GM23338 (cell line): Measurements from ENCODE around the gene TLE3. TPM values are rescaled to one million over a fixed set of nuclear protein-coding genes. Genes with fewer than 3 reads are reported as not detected.
A peak's percentile ranks its signal among the peaks of the same experiment; 100 is the strongest.

Experiments
- ATAC-seq: fragments of 200-7000 bp; cut with Tn5 transposase; 3 replicates; pipeline ENCODE4 v1.9.1; 2020
- DNase-seq: peaks from one replicate; pipeline ENCODE4 v3.0.0-alpha.2; 2015; ENCODE audit warnings: low spot score
- H2AFZ ChIP-seq: fragments of 200-600 bp; sonication (generic); 2 replicates; pipeline ENCODE4 v1.8.0; 2016; ENCODE audit warnings: antibody characterized with exemption, mild to moderate bottlenecking, moderate library complexity
- H3F3A ChIP-seq: fragments of 200-600 bp; sonication (generic); replicated peaks from 2 replicates; pipeline ENCODE4 v1.8.0; 2017; ENCODE audit warnings: antibody characterized with exemption, mixed run types, low read depth
- H3K27ac ChIP-seq: fragments of 200-600 bp; sonication (generic); 2 replicates; pipeline ENCODE4 v1.6.1; 2016; ENCODE audit warnings: low read depth
- H3K27me3 ChIP-seq: fragments of 200-600 bp; sonication (generic); 2 replicates; pipeline ENCODE4 v1.8.0; 2016; ENCODE audit warnings: mild to moderate bottlenecking, mixed run types, moderate library complexity; ENCODE audit not compliant: insufficient read depth
- H3K36me3 ChIP-seq: fragments of 200-600 bp; sonication (generic); 2 replicates; pipeline ENCODE4 v1.8.0; 2016; ENCODE audit warnings: mild to moderate bottlenecking; ENCODE audit not compliant: insufficient read depth
- H3K4me1 ChIP-seq: fragments of 200-600 bp; sonication (generic); 2 replicates; pipeline ENCODE4 v1.8.0; 2016; ENCODE audit warnings: mild to moderate bottlenecking, moderate library complexity; ENCODE audit not compliant: insufficient read depth
- H3K4me2 ChIP-seq: fragments of 200-600 bp; sonication (generic); 2 replicates; pipeline ENCODE4 v1.7.1; 2017; ENCODE audit warnings: mixed run types
- H3K4me3 ChIP-seq: fragments of 200-600 bp; sonication (generic); 2 replicates; pipeline ENCODE4 v1.6.1; 2016; ENCODE audit warnings: mixed run types
- H3K79me2 ChIP-seq: fragments of 200-600 bp; sonication (generic); replicated peaks from 2 replicates; pipeline ENCODE4 v1.8.0; 2017; ENCODE audit warnings: mild to moderate bottlenecking; ENCODE audit not compliant: insufficient read depth
- H3K9me2 ChIP-seq: fragments of 200-600 bp; sonication (generic); 2 replicates; pipeline ENCODE4 v1.8.0; 2017; ENCODE audit not compliant: insufficient read depth
- H4K20me1 ChIP-seq: fragments of 200-600 bp; sonication (generic); replicated peaks from 2 replicates; pipeline ENCODE4 v1.8.0; 2017; ENCODE audit warnings: mild to moderate bottlenecking; ENCODE audit not compliant: insufficient read depth
- H3K27ac Mint-ChIP-seq: 2 replicates; pipeline ENCODE4 v1.8.0; 2020; ENCODE audit warnings: inconsistent platforms, mild to moderate bottlenecking, moderate library complexity, mixed read lengths
- H3K27me3 Mint-ChIP-seq: 3 replicates; pipeline ENCODE4 v1.8.0; 2022; ENCODE audit warnings: low read depth, mild to moderate bottlenecking, moderate library complexity, mixed read lengths, inconsistent platforms; ENCODE audit not compliant: insufficient read depth, poor library complexity
- H3K36me3 Mint-ChIP-seq: 3 replicates; pipeline ENCODE4 v1.8.0; 2021; ENCODE audit warnings: low read depth, mild to moderate bottlenecking, inconsistent platforms, moderate library complexity, mixed read lengths
- H3K4me1 Mint-ChIP-seq: 3 replicates; pipeline ENCODE4 v1.8.0; 2020; ENCODE audit warnings: mild to moderate bottlenecking, inconsistent platforms, mixed read lengths
- H3K4me3 Mint-ChIP-seq: 3 replicates; pipeline ENCODE4 v1.8.0; 2021; ENCODE audit warnings: moderate library complexity, mild to moderate bottlenecking, inconsistent platforms, mixed read lengths
- H3K9me3 Mint-ChIP-seq: 3 replicates; pipeline ENCODE4 v1.8.0; 2020; ENCODE audit warnings: moderate library complexity, mild to moderate bottlenecking, inconsistent platforms, mixed read lengths
- JUNB ChIP-seq: IDR thresholded peaks from one replicate; pipeline ENCODE4 v1.6.1; 2016; ENCODE audit warnings: antibody characterized with exemption; ENCODE audit not compliant: unreplicated experiment
- STAT1 ChIP-seq: IDR thresholded peaks from one replicate; pipeline ENCODE4 v1.6.1; 2016; ENCODE audit warnings: antibody characterized with exemption; ENCODE audit not compliant: unreplicated experiment
- ZNF114 ChIP-seq: fragments of 250-450 bp; sonication (Bioruptor Pico); IDR thresholded peaks from 2 replicates; pipeline ENCODE4 v1.5.0; 2020; ENCODE audit warnings: mild to moderate bottlenecking, moderate library complexity
- ZNF462 ChIP-seq: fragments of 250-450 bp; sonication (Bioruptor Pico); IDR thresholded peaks from 2 replicates; pipeline ENCODE4 v1.5.0; 2020; ENCODE audit warnings: mild to moderate bottlenecking, moderate library complexity
- polyA plus RNA-seq: library from polyadenylated mRNA; unstranded; fragments of >200 nt; fragmentation: Nextera tagmentation; extraction: Ambion mirVana; gene quantifications from 2 replicates; pipeline ENCODE4 v1.2.1, GENCODE V29; 2016
- total RNA-seq: library from RNA; depleted of rRNA; stranded (reverse); fragments of >200 nt; shearing (Covaris generic); gene quantifications from 2 replicates; pipeline ENCODE4 v1.2.3, GENCODE V29; 2014
- TF ChIP-seq, protein P1 (sequence below), 2 experiments: fragments of 200-600 bp in 1 of 2; sonication (generic) in 1 of 2; conservative IDR thresholded peaks; 2 replicates each; pipeline versions ENCODE4 v1.5.1 to v1.6.1; 2016 to 2017; ENCODE audit warnings: antibody characterized with exemption in 2 of 2, low read depth in 2 of 2, mild to moderate bottlenecking in 2 of 2, moderate library complexity in 1 of 2
- TF ChIP-seq, protein P2 (sequence below): IDR thresholded peaks from one replicate; pipeline ENCODE4 v1.6.1; 2018; ENCODE audit warnings: antibody characterized with exemption; ENCODE audit not compliant: unreplicated experiment

Gene TLE3
- total and polyA plus RNA-seq, 2 experiments from 2014 or later = 10.4 to 79.5 TPM

DNA sequence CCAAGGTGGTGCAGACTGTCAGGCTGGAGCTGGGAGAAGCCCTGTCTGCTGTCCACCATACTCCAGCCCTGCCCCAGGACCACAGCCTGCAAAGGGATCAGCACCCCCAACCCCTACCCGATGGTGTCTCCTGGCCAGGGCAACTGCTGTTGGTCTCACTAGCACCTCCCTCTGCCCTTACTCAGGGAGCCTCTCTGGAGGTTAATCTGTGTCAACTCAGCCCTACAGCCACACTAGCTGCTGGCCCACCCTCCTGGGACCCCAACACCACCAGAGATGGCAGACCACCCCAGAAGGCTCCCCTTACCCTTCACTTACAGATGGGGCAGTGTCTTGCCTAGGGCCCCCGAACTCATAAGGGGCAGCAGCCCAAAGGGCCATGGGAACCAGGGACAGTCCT lies 65.2 kb downstream of the TLE3 start:
- no peaks in the 10 kb centered on the region for H3K4me1 ChIP-seq
- Mint-ChIP-seq H3K27ac (no peak overlapping the region), H3K36me3 (no peaks in the 10 kb centered on the region), H3K4me1 (no peaks in the 10 kb centered on the region; the same call in 2 of the 3 replicates), H3K9me3 (no peaks in the 10 kb centered on the region), H3K27me3 (peaks cover 3% of the 10 kb centered on the region), H3K4me3 (no peak overlapping the region)
- TF ChIP-seq STAT1 (no peak), ZNF114 (CRISPR knock-in tag) (no peak), JUNB (no peak)
- TF ChIP-seq, protein P1, sequence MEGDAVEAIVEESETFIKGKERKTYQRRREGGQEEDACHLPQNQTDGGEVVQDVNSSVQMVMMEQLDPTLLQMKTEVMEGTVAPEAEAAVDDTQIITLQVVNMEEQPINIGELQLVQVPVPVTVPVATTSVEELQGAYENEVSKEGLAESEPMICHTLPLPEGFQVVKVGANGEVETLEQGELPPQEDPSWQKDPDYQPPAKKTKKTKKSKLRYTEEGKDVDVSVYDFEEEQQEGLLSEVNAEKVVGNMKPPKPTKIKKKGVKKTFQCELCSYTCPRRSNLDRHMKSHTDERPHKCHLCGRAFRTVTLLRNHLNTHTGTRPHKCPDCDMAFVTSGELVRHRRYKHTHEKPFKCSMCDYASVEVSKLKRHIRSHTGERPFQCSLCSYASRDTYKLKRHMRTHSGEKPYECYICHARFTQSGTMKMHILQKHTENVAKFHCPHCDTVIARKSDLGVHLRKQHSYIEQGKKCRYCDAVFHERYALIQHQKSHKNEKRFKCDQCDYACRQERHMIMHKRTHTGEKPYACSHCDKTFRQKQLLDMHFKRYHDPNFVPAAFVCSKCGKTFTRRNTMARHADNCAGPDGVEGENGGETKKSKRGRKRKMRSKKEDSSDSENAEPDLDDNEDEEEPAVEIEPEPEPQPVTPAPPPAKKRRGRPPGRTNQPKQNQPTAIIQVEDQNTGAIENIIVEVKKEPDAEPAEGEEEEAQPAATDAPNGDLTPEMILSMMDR (conservative IDR thresholded peaks at IDR 0.05; ENCODE audit: low read depth in 2 of 2) = peak in 1 of 2 experiments; percentile 12; a peak in 1 of 4 replicates
- TF ChIP-seq, protein P2, sequence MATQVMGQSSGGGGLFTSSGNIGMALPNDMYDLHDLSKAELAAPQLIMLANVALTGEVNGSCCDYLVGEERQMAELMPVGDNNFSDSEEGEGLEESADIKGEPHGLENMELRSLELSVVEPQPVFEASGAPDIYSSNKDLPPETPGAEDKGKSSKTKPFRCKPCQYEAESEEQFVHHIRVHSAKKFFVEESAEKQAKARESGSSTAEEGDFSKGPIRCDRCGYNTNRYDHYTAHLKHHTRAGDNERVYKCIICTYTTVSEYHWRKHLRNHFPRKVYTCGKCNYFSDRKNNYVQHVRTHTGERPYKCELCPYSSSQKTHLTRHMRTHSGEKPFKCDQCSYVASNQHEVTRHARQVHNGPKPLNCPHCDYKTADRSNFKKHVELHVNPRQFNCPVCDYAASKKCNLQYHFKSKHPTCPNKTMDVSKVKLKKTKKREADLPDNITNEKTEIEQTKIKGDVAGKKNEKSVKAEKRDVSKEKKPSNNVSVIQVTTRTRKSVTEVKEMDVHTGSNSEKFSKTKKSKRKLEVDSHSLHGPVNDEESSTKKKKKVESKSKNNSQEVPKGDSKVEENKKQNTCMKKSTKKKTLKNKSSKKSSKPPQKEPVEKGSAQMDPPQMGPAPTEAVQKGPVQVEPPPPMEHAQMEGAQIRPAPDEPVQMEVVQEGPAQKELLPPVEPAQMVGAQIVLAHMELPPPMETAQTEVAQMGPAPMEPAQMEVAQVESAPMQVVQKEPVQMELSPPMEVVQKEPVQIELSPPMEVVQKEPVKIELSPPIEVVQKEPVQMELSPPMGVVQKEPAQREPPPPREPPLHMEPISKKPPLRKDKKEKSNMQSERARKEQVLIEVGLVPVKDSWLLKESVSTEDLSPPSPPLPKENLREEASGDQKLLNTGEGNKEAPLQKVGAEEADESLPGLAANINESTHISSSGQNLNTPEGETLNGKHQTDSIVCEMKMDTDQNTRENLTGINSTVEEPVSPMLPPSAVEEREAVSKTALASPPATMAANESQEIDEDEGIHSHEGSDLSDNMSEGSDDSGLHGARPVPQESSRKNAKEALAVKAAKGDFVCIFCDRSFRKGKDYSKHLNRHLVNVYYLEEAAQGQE = no peak
- no peaks in the 10 kb centered on the region for H4K20me1 ChIP-seq
- DNase-seq = no peak
- H2AFZ ChIP-seq = no peak overlapping the region
- peak; percentile 47 for ATAC-seq
- no peak overlapping the region for H3K4me3 ChIP-seq
- no peak overlapping the region for H3K27ac ChIP-seq
- no peaks in the 10 kb centered on the region for H3F3A ChIP-seq
- H3K9me2 ChIP-seq = no peaks in the 10 kb centered on the region
- H3K27me3 ChIP-seq = no peaks in the 10 kb centered on the region
- no peaks in the 10 kb centered on the region for H3K36me3 ChIP-seq
- H3K4me2 ChIP-seq = no peak overlapping the region
- no peaks in the 10 kb centered on the region for H3K79me2 ChIP-seq

- no peak overlapping the region for H3K27ac Mint-ChIP-seq
- no peaks in the 10 kb centered on the region for H3K79me2 ChIP-seq
- H3K36me3 ChIP-seq = no peaks in the 10 kb centered on the region
- H2AFZ ChIP-seq = no peak overlapping the region
- ATAC-seq (no peak), DNase-seq (no peak)
- no peaks in the 10 kb centered on the region for H4K20me1 ChIP-seq
- no peaks in the 10 kb centered on the region; the same call in 2 of the 3 replicates for H3K4me1 Mint-ChIP-seq
- H3K9me3 Mint-ChIP-seq = no peaks in the 10 kb centered on the region
- H3K27me3 ChIP-seq = no peaks in the 10 kb centered on the region
- no peaks in the 10 kb centered on the region for H3K36me3 Mint-ChIP-seq
- peaks cover 3% of the 10 kb centered on the region for H3K27me3 Mint-ChIP-seq
- H3K4me3 Mint-ChIP-seq = no peak overlapping the region
- no peak overlapping the region for H3K27ac ChIP-seq
- no peaks in the 10 kb centered on the region for H3K4me1 ChIP-seq
- H3K9me2 ChIP-seq = no peaks in the 10 kb centered on the region
- no peak overlapping the region for H3K4me3 ChIP-seq
- no peaks in the 10 kb centered on the region for H3F3A ChIP-seq
- no peak overlapping the region for H3K4me2 ChIP-seq
- TF ChIP-seq, protein P1 (conservative IDR thresholded peaks at IDR 0.05; ENCODE audit: low read depth in 2 of 2) = no peak
- TF ChIP-seq ZNF462 (CRISPR knock-in tag) = no peak
Measured at GRCh38 chr15:70031713-70032112, 66.0 kb downstream of the TLE3 start.
